HPDE6-E6E7 (cell line): Measurements from ENCODE around the gene SRRT.

Source experiments
- DNase-seq: peaks from one replicate; pipeline ENCODE4 v3.0.0; 2011; ENCODE audit warnings: missing footprints; ENCODE audit errors: extremely low spot score

Gene SRRT, protein sequence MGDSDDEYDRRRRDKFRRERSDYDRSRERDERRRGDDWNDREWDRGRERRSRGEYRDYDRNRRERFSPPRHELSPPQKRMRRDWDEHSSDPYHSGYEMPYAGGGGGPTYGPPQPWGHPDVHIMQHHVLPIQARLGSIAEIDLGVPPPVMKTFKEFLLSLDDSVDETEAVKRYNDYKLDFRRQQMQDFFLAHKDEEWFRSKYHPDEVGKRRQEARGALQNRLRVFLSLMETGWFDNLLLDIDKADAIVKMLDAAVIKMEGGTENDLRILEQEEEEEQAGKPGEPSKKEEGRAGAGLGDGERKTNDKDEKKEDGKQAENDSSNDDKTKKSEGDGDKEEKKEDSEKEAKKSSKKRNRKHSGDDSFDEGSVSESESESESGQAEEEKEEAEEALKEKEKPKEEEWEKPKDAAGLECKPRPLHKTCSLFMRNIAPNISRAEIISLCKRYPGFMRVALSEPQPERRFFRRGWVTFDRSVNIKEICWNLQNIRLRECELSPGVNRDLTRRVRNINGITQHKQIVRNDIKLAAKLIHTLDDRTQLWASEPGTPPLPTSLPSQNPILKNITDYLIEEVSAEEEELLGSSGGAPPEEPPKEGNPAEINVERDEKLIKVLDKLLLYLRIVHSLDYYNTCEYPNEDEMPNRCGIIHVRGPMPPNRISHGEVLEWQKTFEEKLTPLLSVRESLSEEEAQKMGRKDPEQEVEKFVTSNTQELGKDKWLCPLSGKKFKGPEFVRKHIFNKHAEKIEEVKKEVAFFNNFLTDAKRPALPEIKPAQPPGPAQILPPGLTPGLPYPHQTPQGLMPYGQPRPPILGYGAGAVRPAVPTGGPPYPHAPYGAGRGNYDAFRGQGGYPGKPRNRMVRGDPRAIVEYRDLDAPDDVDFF

DNA sequence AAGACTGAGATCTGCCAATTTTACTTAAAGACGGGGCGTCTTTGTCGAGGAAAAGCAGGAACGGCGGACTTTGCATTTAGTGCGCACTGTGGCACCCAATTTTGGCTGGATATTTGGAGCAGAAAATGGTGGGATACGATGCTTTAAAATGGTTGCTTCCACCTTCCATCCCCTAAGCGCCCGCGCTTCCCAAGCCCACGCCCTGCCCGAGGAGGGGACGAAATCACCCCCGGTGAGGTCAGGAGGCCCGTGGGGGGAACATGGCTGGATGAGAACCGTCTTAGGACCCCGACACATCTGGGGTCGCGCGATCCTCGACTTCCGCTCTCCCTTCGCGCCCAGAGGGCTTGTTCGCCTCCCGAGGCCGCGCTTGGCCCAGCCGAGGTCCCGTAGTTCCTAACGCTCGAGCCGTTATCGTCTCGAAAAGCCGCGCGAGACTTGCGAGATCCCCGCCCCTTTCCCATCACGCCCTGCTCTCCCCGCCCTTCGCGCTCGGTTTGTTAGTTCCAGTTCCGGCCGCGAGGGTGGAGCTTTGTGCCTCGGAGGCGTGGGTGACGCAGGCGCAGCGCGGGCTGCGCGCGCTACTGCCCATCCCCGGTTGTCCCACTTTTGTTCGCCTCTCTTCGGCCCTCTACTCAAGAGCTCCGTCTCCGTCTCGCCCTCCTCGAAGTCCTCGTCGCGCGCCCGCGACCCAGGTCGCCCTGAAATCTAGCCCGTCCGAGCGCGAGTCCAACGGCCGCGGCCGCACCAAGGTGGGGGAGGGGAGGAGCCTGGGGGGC is at the start of gene SRRT:
Gene SRRT (plus strand): TSS at position 527 of the 779 bp plus-strand sequence. CDS start 488 bp downstream, outside the sequence.
- peak; percentile 85 for DNase-seq

DNA sequence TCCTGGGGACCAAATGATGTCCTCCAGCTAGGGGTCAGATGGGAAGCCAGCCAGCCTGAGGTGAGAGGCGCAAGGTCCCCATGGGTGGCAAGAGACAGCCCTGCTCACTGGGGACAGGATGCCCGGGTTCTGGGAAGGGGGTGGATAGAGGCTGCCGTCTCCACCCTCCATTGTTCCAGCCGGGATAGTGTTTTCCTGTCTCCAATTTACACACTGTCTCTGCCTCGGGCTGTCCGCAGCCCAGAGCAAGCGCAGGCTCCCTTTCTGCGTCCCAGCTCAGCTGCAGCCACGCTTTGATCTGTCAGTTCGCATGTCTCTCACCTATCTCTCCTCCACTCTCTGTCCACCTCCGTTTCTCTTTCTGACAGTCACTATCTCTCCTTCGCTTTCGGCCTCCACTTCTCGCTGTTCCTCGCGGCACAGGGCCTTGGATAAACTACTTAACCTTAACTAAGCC is 49.7 kb upstream of the SRRT start:
- DNase-seq, result no peak

DNA sequence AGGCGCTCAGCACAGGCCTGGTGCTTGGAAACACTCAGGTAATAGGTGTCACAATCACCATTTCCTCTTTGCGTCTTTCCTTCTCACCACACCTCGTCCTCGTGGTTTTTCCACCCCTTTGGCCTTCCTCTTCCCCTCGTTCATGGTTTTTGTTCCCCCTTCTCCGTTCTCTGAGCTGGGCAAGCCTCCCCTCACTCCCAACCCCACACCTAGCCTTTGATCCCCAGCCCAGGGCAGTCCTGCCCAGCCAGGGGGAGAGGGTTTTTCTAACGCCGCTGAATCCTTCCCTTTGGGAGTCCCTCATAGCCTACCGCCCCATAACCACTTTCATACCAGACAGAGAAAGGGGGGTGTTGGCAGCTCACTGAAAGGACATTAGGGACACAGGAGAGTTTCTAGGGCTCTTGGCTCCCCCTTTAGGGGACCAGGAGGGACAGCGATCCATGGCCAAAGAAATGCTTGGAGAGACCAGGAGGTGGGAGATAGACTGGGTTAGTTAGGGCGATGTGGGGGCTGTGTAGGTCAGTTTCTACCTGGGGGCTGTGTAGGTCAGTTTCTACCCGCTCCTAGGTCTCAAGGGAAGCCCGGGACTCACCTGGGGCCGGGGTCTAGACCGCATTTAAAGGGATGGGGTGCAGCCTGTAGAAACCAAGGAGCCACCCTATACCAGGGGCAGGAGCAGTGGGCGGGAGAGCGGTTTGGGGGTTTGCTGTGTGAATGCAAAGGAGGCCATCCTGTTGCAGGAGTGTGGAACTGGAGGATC is 49.0 kb upstream of the SRRT start:
- no peak for DNase-seq

DNA sequence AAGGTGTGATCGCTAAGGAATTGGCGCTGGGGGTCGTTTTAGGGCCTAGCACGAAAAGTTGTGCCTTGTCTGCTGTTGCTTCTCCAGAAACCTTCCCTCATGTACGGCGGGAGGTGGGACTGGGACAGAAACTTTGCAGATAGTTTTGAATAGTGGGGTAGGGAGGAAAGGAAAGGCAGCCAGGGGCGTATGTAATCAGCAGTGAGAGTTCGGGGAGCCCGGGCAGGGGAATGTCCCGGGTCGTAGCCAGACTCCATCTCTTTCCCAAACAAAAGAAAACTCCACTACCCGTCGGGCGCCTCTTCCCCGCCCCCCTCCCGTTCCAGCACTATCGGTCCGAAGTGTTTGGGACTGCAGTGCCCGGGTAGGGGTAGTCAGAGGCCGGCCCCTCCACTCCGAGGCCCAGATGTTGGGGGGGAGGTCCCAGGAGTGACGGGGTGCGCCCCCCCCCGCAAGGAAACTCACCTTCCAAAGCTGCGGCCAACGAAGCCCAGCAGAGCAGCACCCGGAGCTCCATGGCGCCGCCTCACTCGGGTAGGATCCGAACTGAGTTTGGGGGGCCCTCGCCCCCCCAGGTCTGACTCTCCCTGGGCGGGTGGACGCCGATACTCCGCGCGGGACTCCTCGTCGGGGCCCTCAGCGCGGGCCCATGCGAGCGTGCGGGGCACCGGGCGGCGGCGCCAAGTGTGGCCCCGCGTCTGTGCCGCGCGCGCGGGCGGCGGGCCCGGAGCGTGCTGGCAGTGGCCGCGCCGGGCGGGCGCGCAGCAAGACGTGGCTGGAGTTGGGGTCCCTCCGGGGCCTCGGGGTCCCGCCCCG is 48.2 kb upstream of the SRRT start:
- DNase-seq, result no peak

DNA sequence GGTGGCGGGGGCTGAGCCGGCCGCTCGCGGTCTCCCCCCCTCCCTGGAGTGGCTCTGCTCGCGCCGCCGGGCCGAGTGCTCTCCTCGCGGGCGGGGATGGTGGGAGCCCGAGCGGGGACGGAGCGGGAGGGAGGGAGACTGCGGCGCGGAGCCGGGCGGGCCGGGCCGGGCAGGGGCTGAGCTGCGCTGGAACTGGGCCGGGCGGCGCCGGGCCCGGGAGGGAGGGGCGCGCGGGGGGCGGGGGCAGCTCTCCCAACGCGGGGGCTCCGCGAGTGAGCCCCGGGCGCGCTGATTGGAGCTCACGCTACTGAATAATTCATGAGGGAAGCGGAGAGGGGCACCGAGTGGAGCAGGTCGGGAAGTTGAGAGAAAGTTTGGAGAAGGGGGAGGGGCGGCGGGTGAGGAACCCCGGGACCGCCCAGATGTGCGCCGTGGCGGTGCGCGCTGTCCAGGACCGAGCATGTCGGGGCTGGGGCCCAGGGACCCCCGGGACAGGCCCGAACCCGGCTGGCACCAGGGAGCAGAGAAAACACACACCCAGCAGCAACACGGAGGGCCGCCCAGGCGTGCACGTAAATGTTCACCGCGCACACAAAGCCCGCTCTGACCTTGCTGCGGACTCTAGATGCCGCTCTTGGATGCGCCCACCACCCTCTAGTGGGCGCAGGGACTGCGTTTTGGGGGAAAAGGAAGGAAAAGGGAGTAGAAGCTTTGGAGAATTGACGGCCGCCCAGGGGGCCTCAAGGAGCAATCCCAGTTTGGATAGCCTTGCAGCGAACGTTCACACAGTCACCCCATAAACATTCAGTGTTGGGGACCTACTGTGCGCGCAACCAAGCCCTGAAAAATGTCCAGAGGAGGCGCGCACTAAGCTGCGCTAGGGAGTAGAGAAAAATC is 47.3 kb upstream of the SRRT start, which contains the start of gene EPHB4:
Gene EPHB4 (minus strand): TSS at position 194 of the 897 bp plus-strand sequence. CDS start 493 bp downstream, outside the sequence.
- peak; percentile 52 for DNase-seq

DNA sequence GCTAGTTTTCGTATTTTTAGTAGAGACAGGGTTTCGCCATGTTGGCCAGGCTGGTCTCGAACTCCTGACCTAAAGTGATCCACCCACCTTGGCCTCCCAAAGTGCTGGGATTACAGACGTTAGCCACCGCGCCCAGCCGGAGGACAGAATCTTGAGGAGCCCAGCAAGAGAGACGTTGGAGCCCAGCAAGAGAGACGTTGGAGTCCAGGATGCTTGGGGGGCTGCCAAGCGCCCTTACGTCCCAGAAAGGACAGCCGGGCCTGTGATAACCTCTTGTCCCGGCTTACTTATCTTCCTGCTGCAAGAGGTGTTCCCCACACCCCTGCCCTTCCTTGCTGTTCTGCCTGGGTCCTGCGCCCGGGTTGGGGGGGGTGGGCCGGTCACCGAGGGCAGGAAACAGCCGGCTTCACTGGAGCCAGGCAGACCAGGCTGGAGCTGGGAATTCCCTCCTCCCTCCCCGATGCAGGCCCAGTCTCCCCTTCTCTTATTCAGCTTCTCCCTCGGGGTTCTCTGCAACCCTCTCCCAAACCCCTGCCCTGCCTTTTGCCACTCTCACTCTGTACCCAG is 45.7 kb upstream of the SRRT start:
- no peak for DNase-seq

DNA sequence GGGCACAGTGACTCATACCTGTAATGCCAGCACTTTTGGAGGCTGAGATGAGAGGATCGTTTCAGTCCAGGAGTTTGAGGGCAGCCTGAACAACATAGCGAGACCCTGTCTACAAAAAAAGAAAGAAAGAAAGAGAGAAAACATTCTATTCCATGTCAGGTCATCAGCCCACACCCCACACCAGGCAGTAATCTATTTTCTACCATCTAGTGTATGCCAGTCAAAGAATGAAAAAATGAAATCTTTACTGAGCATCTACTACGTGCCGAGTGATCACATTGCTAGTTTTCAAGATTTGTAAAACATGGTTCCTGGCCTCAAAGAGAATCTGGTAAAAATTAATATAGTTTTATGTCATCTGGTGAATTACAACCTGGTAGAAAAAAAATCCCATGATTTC is 44.5 kb upstream of the SRRT start:
- no peak for DNase-seq

DNA sequence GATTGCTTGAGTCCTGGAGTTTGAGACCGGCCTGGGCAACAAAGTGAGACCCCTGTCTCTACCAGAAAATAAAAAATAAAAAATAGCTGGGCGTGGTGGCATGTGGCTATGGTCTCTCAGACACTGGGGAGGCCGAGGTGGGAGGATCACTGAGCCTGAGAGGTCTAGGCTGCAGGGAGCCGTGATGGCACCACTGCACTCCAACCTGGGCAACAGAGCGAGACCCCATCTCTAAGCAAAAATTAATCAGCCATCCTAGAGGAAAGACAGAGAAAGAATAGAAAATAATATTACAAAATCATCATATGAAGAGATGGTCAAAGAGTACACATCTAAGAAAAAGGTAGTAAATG is 42.6 kb upstream of the SRRT start:
- DNase-seq, result no peak

DNA sequence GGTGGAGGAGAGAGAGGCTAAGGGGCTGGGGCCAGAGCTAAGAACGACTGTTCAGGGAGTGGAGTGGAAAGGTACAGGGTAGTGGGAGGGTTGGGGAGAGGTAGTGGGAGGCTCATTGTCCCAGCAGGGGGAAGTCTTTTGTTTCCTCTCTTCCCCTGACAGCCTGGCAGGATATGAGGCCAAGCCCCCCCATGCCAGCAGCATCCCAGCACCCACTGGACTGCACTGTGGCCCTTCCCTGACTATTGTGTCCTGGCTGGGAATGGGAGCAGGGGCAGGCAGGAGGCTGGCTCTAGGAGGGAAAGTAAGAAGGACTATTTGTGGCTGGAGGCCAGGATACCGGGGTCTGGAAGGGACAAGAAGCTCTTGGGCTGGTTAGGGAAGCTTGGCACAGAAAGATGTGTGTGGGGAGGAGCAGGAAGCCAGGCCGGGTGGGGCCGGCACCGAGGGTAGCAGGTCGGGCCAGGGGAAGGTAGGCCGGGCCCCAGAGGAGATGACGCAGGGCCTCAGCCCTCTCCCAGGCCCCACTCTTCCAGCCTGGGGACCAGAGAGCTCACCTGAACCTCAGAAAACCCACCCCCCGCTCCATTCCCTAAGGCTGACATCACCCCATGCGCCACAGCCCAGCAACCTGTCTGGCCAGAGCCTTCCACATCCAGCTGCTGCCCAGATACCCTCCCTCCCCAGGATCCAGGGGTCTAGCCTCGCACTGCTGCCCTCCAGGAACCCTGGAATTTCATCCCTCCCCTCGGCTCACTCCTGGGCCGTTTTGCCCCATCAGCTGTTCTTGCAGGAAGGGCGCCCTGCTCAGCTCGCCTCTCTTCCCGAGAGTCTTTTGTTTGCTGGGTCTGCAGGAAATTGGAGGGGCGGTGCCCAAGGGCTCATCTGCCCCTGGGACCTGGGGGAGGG is 38.7 kb upstream of the SRRT start:
- peak; percentile 92 for DNase-seq

DNA sequence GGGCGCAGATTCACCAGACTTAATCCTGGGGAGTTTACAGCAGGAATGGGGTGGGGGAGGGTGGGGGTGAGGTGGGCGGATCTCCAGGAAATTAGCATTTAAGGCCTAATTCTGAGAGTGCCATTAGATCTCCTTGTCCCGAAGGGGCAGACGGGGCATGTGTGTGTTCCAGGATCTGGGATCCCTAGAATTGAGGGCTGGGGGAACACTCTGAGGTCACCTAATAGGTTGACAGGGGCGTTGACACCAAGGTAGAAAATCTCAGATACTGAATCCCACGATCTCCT is 38.1 kb upstream of the SRRT start:
- no peak for DNase-seq

DNA sequence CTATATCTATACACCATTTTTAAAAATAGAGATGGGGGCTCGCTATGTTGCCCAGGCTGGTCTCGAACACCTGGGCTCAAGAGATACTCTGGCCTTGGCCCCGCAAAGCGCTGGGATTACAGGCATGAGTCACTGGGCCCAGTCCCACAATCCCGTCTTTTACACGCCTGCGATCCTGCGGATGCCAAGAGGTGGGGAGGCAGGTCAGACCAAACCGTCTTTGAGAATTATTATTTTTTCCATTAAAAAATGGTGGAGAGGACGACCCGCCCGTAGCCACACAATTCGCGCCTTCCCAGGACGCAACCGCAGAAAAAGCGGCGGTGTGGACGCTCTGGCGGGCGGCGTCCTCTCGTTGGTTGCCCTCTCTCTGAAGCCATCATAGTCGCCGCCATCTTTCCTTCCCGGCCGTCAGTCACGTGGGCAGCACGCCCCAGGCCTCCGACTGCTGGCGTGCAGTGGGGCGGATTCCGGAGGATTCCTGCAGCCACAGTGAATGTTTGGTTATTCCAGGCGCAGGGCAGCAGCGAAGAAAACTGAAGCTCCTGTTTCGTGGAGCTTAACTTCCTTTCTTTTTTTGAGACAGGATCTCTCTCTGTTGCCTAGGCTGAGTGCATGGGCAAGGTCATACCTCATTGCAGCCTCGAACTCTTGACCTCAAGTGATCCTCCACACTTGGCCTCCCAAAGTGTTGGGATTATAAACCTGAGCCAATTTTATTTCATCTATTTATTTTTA is 37.6 kb upstream of the SRRT start:
- peak; percentile 91 for DNase-seq

DNA sequence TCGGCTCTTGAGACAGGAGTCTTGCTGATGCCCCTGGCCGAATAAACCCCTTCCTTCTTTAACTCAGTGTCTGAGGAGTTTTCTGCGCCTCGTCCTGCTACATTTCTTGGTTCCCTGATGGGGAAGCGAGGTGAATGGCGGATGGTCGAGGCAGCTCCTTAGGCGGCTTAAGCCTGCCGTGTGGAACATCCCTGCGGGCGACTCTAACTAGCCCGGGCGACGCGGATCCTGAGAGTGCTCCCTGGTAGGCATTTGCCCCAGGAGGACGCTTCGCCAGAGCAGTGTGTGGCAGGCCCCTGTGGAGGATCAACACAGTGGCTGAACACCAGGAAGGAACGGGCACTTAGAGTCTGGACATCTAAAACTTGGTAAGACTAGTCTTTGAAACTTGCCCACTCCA is 35.5 kb upstream of the SRRT start:
- no peak for DNase-seq

DNA sequence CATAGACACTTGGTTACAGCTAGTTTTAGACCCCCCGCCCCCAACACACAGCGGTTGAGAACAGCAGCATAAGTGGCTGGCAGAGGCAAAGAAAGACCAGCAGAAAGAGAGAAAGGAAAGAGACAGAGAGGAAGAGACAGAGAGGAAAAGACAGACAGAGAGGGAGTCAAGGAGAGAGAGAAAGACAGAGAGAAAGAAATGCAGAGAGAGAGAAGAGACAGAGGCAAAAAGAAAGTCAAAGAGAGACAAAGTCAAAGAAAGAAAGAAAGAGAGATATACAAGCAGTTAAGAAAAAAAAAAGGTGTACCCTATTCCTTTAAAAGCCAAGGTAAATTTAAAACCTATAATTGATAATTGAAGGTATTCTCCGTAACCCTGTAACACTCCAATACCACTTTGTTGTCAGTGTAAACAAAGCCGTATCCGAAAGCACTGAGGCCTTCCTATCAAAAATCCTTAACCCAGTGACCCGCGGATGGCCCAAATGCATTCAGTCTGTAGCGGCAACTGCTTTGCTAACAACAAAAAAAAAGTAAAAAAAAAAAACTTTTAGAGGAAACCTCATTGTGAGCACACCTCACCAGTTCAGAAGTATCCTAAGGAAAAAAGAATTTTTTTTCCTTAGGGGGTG is 34.3 kb upstream of the SRRT start:
- DNase-seq, result no peak

DNA sequence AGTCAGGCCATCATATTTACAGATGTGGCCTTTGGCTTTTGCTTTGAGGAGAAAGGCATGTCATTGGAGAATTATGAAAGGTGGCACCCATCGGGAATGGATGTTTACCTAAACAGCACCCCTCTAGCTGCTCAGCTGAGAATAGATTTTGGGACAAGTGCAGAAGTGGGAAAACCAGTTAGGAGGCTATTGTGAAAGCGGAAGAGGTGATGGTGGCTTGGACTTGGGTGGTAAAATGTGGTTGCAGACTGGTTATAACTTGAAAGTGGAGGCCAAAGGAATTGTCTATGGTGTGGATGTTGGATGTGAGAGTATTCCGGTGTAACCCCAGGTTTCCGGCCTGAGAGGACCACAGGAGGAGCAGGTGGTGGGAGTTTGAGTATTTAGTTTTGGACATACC is 27.5 kb upstream of the SRRT start:
- DNase-seq, result no peak

DNA sequence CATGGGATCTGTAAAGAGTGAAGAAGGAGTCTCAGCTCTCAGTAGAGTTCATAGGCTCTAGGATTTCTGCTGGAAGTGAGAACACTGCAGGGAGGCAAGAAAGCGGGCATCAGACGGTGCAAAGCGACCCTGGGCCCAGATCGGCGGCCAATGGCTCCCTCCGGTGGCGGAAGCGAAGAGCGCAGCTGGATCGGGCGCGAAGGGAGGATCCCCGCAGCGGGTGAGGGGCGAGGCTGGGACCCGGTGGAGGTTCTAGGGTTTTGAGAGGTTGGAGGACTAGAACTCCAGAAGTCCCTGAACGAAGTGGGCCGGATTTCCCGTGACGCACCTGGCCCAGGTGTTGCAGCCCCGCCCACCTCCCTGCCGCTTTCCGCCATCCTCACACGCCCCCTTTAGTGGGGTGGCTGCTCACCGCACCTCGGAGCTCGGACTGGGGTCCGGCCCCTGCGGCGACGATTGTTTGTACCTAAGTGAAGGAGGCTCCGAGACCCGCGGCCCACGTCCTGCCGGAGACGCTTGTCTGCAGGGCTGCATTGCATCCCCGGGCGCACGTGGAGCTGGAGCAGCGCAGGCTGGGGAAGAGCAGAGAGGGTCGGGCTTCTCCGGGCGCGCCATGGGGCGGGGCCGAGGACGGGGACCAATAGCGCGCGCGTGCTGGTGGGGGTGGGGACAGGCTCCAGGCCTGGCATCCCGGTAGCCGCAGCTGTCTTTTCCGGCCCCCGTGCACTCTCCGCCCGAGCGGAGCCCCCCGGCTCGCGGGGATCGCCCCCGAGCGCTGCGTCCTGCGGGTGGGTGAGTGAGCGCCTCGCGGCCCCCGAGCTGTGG is 22.6 kb upstream of the SRRT start, which contains the start of gene SLC12A9:
Gene SLC12A9 (plus strand): TSS at position 666 of the 825 bp plus-strand sequence. CDS start 1,485 bp downstream, outside the sequence.
- peak; percentile 97 for DNase-seq
